Hepatic stellate cell (primary cell): ENCODE measurements around the gene ZSWIM6.

Experiments used
- DNase-seq: peaks from one replicate; pipeline ENCODE4 v3.0.0; 2011; ENCODE audit warnings: low spot score

Gene ZSWIM6

DNA sequence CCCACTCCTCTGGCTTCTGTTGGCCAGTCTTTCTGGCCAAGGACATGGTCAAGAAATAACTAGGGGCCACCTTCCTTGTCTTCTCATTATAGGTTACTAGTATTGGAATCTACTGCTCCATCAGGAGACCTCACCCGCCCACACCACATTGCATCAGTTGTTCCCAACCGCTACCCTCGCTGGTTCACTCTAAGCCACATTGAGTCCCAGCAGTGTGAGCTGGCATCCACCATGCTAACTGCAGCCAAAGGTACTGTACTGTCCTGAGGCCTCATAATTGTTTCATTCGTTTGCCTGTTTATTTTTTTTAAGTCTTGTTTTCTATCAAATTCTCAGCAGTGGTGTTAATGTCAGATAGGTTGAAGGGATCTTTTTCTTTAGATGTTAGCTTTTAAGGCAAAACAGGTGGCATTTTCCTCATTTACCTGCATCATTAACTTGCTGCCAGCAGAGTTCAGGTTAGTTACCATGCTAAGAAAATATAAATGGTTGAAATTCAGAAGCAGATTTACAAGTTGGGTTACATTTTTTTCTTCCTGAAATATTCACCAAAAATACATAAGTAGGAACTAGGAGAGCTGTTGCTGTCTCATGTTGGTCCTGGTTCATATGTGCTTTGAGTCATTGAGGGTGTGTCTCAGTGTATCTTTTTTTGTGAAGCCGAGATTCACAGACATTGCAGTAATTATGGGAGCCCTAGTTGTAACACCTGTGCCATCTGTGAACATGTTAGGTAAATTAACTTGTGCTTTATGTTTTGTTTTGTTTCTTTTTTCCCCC lies 206.9 kb downstream of the ZSWIM6 start:
- no peak for DNase-seq

- no peak for DNase-seq
Measured at GRCh38 chr5:61549530-61549929, 217.5 kb downstream of the ZSWIM6 start.

DNA sequence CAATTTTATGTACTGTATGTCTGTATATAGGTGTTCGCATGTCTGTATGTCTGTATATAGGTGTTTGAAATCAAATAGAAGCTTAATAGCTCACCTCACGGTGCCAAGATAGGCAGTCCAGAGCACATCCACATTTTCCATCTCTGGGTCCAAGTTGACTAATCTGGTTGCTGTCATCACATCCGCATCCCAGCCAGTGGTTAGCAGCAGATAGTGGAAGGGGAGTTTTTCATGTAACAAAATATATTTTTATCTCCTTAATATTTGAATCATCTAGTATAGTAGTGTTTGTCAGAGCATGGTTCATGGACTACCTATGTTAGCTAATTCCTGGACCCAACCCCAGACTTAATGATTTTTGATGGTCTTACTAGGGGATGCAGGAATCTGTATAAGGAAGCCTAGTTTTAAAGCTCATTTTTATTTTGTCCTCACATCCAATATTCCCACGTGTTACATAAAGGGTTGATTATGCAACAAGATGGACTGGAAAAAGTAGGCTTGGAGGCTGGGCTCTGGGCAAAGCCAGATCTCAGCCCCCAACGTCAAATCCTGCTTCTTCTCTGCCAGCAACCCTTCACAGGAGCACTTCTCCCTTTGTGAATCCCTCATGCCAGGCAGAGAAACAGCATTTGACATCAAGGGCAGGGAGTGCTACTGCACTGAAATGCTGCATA lies 219.7 kb downstream of the ZSWIM6 start:
- no peak for DNase-seq

DNA sequence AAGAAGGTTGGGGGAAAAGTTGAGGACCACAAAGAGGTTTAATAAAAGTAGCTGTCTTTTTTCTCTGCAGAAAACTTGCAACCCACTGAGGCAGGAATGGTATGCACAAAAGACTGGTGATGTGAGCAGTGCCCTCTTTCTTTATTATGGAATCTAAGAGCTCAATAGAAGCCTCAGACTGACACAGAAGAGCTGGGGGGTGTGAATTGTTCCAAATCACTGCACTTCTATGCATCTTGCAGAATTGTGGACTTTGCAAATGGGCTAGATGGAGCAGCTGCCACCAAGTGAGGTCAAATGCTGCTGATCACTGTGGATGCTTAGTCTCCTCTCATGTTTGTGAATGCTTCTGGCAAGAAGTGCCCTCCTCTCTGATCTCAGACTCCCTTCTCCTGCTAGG lies 227.1 kb downstream of the ZSWIM6 start:
- DNase-seq: no peak

DNA sequence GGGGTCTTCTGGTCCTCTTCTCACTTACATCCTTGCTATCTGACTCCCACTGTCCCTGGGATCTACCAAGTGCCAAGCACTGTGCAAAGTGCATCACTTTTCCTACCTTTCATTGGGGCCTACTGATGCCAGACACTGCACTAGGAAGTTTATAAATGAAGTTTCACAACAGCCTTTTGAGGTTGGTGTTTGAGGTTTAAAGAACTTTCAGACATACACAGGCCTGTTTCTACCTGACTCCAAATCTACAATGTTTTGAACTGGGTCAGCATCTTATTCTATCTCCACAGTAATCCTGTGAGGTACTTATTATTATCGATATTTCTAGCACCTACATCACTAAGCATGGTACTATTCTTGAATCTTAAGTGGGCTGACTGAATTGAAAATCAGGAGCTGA lies 227.7 kb downstream of the ZSWIM6 start:
- DNase-seq: no peak

GRCh38 chr5:61563401-61563800 lies 231.3 kb downstream of the ZSWIM6 start:
- no peak for DNase-seq

DNA sequence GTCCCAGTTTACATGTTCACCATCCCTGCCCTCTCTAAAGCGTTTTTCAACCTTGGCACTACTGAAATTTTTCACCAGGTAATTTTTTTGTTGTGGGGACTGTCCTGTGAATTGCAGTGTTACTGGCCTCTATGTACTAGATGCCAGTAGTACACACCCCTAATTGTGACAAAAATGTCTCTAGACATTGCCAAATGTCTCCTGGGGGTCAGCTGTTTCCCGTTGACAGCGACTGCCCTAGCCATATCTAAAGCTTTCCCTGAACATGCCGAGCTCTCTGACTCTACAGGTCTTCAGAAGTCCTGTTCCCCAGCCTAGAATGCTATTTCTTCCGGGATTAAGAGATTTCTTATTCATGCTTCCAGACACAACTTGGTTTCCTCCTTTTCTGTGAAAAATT lies 235.3 kb downstream of the ZSWIM6 start:
- DNase-seq: no peak

DNA sequence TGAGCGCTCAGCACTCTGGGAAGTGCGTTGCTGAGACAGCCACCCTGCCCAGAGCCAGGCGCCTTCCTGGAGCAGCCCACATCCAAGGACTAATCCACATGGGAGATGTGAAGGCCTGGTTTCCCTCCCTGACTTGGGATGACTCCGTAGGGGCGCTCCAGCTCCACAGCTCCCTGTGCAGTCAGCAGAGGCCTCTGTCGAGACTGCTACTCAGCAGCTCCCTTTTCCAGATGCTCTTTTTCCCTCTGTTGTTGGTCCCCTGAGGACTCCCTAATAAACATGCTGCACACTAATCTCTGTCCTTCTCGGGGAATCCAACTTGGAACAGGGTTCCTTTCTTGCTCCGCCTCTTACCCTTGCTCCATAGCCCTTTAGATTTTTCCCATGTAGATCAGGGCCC lies 237.3 kb downstream of the ZSWIM6 start:
- DNase-seq: no peak

- DNase-seq: no peak
Measured at GRCh38 chr5:61570767-61571166, 238.7 kb downstream of the ZSWIM6 start.

- no peak for DNase-seq
Measured at GRCh38 chr5:61572959-61573358, 240.9 kb downstream of the ZSWIM6 start.

DNA sequence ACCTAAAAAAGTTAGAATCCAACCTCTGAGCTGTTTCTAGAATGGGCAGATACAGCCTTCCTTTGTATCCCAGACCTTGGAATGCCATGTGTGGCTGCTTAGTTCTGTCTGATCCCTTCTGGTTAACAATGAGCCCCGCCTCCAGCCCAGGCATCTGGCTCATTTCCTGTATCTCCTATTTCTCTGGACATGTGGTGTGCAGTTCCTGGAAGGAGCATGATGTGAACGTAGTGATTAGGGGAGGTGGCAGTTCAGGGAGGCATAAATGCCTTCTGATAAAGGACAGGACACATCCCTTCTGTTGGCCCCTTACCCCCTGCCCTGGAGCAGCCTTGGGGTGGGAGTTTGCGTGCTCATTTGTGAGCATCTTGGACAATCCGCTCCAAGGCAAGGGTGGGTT lies 243.0 kb downstream of the ZSWIM6 start:
- DNase-seq: peak; percentile 52

DNA sequence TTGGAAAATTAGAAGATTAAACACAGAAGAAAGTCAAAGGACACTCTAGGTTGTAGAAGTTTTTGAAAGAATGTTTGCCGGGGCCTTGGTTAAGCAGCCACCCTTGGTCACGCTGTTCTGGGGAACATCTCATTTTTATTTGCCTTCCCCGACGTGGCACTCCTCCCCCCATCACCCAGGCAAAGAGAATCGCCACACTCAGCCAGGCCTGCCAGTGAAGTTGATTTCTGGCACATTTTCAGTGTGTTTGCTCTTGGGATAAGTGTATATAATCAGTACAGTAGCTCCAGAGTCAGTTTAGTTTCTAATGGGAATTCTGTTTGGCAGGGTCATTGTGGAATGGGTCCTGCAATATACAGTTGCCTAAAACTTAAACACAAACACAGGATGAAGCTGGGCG lies 243.5 kb downstream of the ZSWIM6 start:
- DNase-seq: no peak

DNA sequence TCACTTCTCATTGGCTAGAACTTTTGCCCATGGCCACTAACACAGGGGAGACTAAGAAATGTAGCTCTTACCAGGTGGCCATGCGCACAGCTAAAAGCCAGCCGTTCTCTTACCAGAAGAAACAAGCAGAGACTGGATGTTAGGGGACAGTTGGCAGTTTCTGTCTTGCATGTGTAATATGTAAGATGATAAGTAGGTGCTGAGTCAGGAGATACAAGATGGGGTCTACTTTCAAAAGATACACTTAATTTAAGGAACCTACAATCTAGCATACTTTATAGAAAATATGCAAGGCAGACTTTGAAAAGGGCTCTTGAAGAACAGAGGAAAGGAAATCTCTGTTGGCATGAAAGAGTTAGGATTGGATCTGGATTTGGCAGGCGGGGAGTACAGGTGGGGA lies 244.5 kb downstream of the ZSWIM6 start:
- DNase-seq: no peak

GRCh38 chr5:61578858-61579503 lies 246.9 kb downstream of the ZSWIM6 start:
- DNase-seq: no peak

GRCh38 chr5:61582205-61582820 lies 250.3 kb downstream of the ZSWIM6 start:
- no peak for DNase-seq

GRCh38 chr5:61582887-61583286 lies 250.8 kb downstream of the ZSWIM6 start:
- DNase-seq: no peak

DNA sequence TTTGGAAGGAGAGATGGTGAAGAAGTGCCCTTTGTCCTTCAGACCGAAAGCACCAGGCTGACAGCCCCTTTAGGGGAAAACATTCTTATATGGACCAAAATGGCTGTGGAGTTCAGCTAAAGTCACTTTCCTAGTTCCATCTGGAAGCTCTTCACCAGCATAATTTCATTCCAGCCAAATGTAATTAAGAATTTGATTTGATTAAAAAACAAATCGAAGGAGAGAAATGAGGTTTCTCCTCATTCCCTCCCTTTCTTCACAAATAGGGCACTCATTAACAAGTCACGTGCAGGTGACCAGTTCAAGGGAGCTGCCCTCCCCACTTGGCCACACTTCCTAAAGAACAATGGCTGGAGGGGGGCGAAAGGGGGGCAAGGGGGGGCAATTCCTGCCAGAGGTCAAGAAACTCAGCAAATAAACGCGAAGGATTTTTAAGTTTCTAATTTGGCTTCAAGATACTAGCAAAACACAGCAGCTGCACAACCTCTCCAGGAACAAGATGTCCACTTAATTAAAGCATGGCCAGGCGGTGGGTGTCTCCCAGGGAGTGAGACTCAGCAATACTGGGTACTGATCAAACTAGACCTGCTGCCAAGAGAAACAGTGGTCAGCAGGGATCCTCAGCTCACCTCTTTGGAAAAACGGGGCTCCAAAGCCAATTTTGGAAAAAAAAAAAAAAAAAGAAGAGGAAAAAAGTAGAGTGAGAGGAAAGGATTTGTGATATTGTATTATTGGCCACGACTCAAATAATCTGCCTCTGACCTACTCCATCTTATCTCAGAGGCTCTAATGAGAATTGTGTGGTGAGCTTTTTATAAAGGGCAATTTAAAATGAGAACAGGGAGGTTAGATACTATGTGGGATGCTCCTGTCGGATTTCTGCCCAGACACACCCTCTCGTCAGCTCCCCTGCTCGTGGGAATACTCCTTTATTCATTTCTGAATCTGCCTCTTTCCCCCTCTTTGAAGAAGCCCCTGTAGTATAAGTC lies 254.3 kb downstream of the ZSWIM6 start:
- DNase-seq: no peak

- DNase-seq: no peak
Measured at GRCh38 chr5:61587125-61587524, 255.1 kb downstream of the ZSWIM6 start.

- no peak for DNase-seq
Measured at GRCh38 chr5:61588216-61588615, 256.2 kb downstream of the ZSWIM6 start.

GRCh38 chr5:61589946-61590345 lies 257.9 kb downstream of the ZSWIM6 start:
- no peak for DNase-seq

DNA sequence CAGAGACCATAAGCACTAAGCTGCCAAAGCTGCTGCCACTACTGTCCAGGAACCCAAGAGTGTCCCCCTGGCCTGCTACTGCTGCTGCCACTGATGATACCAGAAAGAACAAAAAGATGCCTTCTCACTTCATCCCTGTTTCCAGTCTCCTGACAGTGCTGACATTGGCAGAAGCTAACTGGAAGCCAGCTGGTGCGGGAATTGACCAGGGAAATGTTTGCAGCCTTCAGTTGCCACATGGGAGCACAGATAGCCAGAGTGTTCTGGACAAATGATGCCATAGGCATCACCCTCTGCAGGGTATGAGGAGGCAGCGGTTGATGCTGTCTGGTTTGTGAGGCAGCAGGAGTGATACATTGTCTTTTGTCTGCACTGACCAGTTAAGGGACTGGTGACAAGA lies 258.4 kb downstream of the ZSWIM6 start:
- DNase-seq: no peak

- DNase-seq: no peak
Measured at GRCh38 chr5:61591859-61592258, 259.8 kb downstream of the ZSWIM6 start.
